ENCODE results near the gene PDE9A.
A peak's percentile ranks its signal among the peaks of the same experiment; 100 is the strongest.

The PDE9A gene

DNA sequence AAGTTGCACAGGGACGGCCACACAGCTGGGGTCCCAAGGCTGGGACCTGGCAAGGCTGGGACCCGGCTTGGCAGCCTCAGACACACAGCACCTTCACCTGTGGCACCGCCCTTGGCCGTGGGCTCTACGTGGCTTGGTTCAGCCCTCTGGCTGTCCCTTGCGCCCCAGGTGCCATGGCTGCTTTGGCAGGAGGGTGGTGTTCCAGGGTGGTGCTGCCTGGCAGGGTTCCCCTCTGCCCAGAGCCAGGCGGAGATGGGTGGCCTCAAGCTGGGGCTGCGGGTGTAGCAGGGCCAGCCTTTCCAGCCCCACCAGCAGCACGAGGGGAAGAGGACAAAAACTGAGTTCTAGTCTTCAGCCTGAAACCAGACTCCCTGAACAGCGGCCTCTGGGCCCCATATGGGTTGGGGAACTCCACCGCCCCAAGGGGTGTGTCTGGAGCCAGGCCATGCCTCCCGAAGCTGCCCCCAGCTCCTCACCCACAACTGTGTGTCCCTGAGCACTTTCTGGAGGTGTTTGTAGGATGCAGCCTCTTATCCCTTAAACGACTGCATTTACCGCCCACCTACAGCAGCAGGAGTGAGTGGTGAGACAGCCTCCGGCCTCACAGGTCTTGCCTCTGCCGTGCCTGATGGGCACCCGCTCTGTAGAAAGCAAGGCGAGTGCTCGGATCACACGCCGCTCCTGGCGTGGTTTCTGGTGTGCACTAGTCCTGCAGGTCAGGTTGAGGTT, 92.3 kb downstream of the PDE9A start:
- peak; percentile 11 for DNase-seq

DNA sequence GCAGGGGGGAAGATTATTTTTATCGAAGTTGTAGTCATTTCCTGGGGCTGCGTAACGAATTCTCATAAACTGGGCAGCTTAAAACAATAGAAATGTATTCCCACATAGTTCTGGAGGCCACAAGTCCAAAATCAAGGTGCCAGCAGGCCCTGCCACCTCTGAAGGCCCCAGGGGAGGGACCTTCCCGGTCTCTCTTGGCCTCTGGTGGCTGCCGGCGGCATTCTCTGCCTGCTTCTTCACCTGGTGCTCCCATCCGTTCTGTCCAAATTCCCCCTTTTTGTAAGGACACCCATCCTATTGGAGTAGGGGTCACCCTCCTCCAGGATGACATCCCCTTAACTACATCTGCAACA, 92.8 kb downstream of the PDE9A start:
- DNase-seq, result no peak

DNA sequence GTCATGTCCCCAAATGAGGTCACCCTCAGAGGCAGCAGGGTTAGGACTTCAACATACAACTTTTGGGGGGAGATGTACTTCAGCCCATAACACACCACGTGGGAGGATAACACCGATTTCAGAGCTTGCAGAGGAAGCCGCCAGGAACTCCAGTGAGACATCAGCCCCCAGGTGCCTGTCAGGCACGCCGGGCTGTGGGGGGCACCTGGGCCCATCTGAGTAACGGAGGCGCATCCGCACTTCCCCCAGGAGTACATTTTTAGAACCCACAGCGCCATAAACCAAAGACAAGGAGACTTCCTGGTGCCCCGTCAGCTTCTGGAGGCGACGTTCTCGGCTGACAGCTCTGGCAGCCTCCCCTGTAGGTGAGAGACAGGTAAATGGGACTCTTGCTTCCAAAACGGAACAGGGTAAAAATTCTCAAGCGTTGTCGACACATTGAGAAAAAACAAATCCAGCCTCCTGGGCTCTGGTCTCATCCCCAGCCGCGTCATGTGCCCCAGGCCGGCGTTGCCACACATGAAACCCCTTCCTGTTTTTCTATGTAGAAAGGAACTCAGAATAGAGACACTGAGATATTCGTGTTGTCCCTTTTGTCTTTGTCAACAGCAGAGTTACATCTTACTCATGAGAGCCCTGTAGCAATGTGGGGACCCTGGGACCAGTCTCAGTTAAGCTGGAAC, 93.3 kb downstream of the PDE9A start:
- peak; percentile 62 for DNase-seq

DNA sequence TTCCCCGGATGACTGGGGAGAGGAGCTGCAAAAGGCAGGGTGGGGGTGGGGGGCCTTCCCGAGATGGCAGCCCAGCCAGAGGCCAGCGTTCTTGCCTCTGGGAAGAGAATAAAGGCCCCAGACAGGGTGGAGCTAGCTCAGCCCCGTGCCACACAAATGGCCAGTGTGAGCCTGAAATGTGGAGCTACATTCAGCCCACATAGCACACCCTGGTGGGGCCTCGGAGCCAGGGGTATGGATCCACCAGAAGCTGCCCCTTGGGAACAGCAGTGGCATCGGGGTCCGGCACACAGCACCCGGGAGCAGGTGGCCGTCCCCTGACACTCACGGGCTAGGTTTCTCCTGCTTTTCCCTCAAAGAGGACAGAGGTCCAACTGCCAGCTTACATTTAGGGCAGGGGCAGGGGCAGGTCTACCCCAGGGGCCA, 93.9 kb downstream of the PDE9A start:
- DNase-seq, result no peak

DNA sequence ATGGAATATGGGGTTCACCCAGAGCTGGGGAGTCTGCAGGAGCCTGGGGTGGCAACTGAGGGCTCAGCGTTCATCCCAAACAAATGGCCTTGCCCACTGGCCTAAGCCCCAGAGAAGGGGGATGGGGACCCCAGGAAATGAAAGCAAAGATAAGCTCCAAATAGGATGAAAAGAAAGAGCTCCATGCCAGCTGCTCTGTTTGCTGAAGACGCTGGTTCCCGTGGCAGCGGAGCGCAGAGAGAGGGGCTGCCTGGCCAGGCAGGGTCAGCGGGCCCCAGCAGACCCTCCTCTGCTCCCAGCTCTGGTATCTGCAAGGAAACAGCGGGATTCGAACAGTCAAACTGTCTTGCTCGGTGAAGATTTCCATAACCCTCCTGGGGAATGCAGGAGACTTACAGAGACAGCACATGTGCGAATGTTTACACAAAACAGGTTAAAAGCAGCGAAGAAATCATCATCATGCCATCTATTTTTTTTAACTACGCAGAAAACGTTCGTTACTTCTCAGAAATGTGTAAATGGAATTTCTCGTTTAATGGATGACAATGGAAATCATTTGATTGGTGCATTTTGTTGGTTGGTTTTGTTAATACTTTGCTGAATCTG, 94.4 kb downstream of the PDE9A start:
- no peak for DNase-seq

DNA sequence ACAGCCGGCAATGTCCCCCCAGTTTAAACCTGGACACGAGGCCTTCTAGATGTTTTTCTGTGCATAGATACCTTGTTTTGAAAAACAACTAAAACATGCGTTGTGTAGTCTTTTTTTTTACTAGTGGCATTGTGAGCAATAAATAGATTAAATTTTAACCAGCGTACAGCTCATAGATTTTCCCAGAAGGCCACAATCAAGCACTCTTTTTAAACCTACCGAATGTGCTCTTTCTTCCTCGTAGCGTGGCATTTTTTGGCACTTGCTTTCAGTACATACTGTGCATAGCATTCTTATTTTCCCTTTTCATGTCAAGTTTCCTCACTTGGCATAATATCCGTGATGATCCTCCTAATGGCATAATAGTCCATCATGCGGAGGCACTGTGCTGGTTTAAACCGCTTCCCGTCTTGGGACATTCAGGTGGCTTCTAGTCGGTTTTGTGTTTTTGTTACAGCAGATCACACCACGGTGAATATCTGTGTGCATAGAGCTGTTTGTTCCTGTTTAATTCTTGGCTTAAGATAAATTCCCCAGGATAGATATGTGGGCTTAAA, 95.3 kb downstream of the PDE9A start:
- no peak for DNase-seq

DNA sequence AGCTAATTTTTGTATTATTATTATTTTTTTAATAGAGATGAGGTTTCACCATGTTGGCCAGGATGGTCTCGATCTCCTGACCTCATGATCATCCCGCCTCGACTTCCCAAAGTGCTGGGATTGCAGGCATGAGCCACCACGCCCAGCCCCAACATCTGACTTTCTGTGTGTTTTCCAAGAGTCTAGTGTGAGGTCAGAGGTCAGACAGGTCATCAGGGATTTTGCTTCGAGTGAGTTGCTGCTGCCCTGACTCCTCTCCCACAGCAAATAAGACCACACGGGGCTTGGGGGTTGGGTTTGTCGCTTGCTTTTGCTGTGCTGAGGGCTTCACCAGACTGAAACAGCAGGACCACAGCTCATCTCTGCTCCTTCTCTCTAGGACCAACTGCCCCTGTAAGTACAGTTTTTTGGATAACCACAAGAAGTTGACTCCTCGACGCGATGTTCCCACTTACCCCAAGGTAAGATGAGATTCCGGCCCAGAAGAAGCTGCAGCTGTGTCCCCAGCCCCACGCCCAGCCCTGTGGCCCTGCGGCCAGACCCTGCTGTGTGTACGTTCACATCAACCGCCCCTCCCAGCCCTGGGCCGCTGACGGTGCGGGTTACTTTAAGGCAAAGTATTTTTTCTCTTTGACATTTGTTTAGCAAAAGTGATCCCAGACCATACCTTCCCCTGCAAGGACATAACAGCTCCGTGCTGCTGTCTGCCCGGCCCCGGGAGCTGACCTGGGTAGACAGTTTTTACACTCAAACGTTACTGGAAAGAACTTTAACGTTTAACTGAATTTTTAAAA, 97.5 kb downstream of the PDE9A start:
- no peak for DNase-seq

DNA sequence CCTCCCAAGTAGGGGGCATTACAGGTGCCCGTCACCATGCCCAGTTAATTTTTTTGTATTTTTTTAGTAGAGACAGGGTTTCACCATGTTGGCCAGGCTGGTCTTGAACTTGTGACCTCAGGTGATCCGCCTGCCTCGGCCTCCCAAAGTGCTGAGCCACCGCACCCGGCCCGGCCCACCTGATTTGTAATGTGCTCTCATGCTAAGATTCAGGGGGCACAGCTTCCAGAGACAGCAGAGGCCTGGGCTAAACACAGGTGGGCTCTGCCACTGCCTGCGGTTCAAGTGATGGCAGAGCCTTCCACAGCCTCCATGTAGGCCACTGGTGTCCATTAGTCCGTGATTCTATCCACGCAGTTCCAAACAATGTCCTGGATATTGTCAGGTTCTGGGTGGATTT, 98.4 kb downstream of the PDE9A start:
- DNase-seq, result no peak

DNA sequence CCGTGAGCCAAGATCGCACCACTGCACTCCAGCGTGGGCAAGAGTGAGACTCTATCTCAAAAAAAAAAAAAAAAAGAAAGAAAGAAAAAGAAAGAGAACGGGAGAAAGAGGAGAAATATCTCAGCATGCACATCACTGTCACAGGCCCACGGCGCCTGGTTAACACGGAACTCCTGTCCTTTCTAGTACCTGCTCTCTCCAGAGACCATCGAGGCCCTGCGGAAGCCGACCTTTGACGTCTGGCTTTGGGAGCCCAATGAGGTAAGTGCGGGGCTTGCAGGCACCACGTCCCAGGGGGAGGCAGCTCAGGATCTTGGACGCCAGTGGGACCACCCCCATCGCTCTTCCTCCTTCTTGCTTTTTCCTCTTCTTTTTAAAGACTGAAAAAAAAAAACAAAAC, 100.4 kb downstream of the PDE9A start:
- DNase-seq, result no peak

DNA sequence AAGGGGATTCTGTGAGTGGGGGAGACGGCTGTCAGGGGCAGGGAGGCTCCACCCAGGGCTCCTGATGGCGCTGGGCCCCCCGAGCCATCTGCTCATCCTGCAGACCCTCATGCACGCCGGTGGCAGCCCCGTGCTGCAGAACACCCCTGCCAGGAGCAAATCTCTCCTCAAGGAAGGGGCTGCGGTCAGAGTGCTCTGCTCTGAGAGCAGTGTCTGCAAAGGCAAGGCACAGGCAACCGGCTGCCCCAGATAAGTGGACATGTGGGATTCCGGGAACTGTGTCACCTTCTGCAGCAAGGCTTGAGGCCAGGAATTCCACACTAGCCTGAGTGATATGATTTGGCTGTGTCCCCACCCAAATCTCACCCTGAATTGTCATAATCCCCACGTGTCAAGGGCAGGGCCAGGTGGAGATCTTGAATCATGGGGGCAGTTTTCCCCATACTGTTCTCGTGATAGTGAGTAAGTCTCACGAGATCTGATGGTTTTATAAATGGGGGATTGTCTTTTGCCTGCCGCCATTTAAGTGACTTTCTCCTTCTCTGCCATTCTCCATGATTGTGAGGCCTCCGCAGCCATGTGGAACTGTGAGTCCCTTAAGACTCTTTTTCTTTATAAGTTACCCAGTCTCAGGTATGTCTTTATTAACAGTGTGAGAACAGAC, 101.0 kb downstream of the PDE9A start:
- no peak for DNase-seq

DNA sequence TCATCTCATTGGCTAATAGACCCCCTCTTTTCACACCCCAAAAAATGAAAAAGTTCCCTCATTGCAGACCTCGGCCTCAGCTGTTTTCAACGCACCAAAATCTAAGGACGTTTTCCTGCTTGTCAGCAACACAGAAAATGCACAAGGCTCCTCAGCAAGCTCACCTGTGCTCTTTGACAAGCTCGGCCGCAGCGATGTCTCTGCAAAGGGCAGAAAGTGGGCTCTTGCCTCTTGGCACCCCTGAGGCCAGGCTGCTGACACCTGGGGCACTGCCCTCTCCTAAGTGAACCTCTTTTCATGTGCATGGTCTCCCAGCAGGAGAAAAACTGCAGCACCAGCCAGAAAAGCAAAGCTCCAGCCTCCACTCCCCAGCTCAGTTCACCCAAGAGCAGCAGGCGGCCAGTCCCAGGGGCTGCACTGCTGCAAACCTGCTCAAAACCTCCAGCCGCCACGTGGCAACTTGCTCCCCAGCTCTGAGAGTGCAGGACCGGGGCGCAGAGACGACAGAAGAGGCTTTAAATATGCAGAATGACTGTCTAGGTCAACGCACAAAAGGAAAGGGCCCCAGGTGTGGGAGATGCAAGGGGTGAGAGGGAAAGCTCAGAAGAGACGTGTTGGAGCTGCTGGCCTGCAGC, 101.7 kb downstream of the PDE9A start:
- no peak for DNase-seq

DNA sequence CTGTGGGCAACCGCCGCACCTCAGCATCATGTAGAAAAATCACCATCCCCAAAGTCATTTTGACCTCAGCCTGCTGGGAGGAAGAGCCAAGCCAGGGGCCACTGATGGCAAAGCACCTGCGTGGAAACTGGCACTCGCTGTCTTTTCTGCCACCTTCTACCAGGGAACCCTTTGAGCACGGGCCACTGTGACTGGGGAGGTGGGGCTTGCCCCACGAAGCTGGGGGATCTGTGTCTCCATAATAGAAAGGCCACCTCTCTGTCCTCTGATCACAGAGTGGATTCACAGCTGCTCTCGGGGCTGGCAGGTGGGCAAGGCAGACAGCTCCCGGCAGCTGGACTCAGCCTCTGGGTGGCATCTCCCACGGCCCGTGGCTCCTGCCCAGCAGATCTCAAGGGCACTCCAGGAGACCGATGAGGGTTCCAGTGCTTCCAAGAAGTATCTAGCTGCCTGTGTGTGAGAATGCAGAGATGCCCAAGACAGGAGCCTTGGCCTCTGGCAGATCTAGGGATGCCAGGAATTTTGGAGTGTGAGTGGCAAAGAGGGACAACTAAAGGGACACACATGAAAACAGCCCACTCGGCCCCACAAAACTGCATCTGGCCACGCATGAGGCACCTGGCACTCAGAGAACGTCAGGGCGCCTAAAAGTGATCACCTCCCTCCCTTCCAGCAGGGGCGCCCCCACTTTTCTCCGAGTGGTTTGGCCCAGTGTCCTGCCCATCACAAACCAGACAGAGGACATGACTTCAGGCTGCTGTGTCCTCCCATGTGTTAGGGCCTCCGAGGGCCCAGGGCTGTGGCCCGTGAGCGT, 102.6 kb downstream of the PDE9A start:
- DNase-seq, result no peak

DNA sequence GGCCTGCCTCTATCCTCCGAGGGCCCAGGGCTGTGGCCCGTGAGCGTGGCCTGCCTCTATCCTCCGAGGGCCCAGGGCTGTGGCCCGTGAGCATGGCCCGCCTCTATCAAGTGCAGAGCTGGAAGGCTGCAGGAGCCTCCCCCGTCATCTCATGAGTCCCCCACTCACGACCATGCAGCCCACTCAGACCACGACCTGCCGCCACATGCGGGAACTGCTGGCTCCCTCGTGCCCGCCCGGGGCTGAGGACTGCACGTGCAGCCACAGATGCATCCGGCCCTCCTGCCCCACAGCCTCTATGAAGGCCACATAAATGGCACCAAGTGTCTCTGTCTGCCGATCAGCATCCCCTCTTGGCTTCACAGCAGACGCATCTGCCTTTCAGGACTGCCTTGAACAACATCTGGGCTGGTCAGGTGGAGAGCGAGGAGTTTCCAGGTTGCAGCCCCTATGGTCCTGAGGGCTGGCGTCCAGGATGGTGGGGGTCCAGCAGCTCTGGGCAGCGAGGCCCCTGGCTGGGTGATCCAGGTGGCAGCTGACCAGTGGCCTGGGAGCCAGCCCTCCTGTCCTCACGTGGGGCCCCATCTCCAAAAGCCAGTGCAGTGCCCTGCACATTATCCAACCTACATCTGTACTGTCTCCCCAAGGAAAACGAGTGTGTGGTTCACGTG, 103.3 kb downstream of the PDE9A start:
- no peak for DNase-seq

DNA sequence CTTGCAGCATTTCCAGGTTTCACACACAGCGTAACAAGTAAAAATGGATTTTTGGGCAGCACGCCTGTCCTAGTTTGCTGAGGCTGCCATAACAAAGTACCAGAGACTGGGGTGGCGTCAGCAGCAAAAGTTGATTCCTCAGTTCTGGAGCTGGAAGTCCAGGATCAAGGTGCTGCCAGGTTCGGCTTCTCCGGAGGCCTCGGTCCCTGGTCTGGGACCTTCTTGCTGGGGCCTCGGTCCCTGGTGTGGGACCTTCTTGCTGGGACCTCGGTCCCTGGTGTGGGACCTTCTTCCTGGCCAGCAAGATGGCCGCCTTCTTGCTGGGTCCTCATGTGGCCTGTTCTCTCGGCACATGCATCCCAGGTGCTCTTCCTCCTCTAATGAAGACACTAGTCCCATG, 104.0 kb downstream of the PDE9A start:
- no peak for DNase-seq

DNA sequence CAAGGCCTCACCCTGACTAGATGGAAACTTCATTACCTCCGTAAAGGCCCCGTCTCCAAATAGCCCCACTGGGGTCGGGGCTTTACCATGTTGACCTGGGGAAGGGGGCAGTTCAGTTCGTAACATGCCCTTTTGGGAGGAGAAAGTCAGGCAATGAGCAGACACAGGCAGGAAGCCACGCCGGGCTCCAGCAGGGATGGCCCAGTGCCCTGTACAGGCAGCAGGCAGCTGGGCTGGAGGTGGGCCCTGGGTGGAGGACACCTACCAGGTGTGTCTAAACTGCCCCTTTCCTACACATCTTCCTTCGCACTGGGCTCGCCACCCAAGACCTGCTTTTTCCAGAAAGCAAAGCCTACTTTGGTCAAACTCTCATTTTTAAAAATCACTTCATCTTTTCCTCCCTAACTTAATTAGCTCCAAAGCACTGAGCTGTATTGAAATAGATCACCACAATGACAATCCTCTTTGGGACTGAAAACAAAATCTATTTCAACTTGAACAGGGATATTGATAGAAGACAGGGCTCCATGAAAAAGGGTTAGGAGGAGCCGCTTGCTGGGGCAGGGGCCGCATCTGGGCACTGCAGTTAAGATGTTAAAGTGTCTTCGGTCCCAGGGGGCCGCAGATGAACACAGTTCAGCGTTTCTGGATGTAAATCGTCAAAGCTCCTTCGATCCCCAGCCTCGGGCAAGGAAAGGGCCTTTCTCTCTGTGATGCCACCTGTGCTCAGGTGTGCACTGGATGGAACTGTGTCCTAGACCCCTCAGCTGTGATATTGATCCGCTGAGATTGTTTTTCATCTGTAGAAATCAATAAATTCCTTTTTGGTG, 104.6 kb downstream of the PDE9A start:
- no peak for DNase-seq

DNA sequence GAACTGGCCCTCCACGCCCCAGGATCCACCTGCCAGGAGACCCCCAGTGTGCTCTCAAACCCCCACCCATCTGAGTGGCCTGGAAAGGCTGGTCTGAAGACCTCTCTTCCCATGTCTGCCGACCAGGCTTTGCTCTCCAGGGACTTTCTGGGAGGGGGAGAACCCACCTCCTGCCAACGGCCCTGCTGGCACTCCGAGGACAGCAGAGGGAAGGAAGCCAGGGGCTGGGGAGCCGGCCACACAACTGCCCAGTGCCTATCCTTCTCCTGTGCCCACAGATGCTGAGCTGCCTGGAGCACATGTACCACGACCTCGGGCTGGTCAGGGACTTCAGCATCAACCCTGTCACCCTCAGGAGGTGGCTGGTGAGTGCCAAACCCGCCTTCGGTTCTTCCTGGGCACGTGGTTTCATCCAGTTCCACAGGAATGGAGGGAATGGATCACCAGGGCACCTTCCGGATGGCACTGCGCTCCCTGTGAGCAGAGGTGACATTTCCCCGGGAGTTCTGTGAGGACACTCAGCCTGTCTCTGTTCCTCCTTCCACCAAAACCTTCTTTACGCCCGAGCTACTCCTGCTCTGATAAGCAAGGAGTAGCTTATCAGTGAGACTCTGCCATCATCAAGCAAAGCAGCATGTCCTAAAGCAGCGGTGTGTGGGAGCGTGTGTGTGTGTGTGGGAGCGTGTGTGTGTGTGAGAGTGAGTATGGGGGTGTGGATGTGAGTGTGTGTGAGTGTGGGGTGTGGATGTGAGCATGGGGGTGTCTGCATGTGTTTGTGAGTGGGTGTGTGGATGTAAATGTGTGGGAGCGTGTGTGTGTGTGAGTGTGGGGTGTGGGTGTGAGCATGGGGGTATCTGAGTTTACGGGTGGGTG, 105.5 kb downstream of the PDE9A start:
- no peak for DNase-seq

DNA sequence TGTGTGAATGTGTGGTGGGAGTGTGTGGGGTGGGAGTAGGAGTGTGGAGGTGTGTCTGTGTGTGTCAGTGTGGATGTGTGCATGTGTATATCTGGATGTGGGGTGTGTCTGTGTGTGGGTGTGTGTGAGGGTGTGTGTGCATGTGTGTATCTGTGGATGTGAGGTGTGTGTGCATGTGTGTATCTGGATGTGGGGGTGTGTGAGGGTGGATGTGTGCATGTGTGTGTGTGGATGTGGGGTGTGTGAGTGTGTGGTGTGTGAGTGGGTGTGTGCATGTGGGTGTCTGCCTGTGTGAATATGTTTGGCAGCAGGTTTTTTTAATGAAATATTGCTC, 106.1 kb downstream of the PDE9A start:
- DNase-seq, result no peak

DNA sequence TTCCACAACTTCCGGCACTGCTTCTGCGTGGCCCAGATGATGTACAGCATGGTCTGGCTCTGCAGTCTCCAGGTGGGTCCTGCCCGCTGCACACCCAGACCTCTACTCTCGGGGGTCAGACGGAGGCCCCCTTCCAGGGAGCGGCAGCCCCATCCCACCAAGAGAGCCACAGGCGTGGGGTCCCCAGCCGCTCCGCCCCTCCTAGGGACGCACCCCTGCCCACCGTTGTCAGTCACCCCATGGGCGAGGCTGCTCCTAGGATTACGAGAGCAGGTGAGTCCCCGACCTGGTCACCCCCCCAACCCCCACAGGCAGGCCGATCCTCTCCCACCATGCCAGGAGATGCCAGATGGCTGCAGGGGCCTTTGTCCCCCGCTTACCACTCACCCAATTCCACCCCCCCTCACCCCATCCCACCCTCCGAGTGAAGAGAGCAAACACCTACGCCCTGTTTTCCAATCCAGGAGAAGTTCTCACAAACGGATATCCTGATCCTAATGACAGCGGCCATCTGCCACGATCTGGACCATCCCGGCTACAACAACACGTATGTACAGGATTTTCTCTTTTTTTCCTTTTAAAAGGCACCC, 107.0 kb downstream of the PDE9A start:
- no peak for DNase-seq

Data from CD4-positive, alpha-beta T cell treated with Interleukin-12 subunit alpha and Interleukin-12 subunit beta, for 1 hour (primary cell).